Natural killer cell (primary cell): ENCODE data around the gene DGKH. TPM values are rescaled to one million over a fixed set of nuclear protein-coding genes. Genes with fewer than 3 reads are reported as not detected.

Source experiments
- ATAC-seq, 3 donors: fragments of 150-1000 bp in 2 of 3; fragments of 200-7000 bp in 1 of 3; cut with Tn5 transposase; 1 replicate in 1 of 3; 2 replicates in 2 of 3; pipeline ENCODE4 v1.10.0; 2021; ENCODE audit warnings: mild to moderate bottlenecking in 2 of 3, moderate library complexity in 2 of 3
- DNase-seq, 2 donors: peaks; one replicate each; pipeline versions ENCODE4 v3.0.0 to v3.0.0-alpha.2; 2013 to 2021; ENCODE audit warnings: mixed read lengths in 1 of 2
- H3K27ac ChIP-seq: one replicate; pipeline ENCODE4 v1.5.1; 2013; ENCODE audit warnings: mild to moderate bottlenecking, low read length
- H3K27me3 ChIP-seq: one replicate; pipeline ENCODE4 v1.6.1; 2013; ENCODE audit warnings: low read length; ENCODE audit not compliant: control insufficient read depth, insufficient read depth
- H3K36me3 ChIP-seq: one replicate; pipeline ENCODE4 v1.6.1; 2013; ENCODE audit warnings: low read length; ENCODE audit not compliant: control insufficient read depth, insufficient read depth
- H3K4me1 ChIP-seq: one replicate; pipeline ENCODE4 v1.6.1; 2013; ENCODE audit warnings: low read length; ENCODE audit not compliant: control insufficient read depth, insufficient read depth
- H3K4me3 ChIP-seq: one replicate; pipeline ENCODE4 v1.5.1; 2013; ENCODE audit warnings: low read length
- H3K9me3 ChIP-seq: one replicate; pipeline ENCODE4 v1.6.1; 2013; ENCODE audit warnings: low read length; ENCODE audit not compliant: control insufficient read depth, insufficient read depth
- H3K27ac Mint-ChIP-seq, 2 donors: one replicate each; pipeline ENCODE4 v1.8.0; 2022; ENCODE audit warnings: mild to moderate bottlenecking in 2 of 2, mixed read lengths in 2 of 2, moderate library complexity in 1 of 2
- H3K27me3 Mint-ChIP-seq, 2 donors: one replicate each; pipeline ENCODE4 v1.8.0; 2022; ENCODE audit warnings: low read depth in 2 of 2, mixed read lengths in 2 of 2
- H3K36me3 Mint-ChIP-seq: one replicate; pipeline ENCODE4 v1.8.0; 2022; ENCODE audit warnings: mixed read lengths
- H3K4me1 Mint-ChIP-seq, 2 donors: one replicate each; pipeline ENCODE4 v1.8.0; 2022; ENCODE audit warnings: mixed read lengths in 2 of 2
- H3K4me3 Mint-ChIP-seq: one replicate; pipeline ENCODE4 v1.8.0; 2022; ENCODE audit warnings: mild to moderate bottlenecking, moderate library complexity, mixed read lengths
- H3K9me3 Mint-ChIP-seq, 2 donors: one replicate each; pipeline ENCODE4 v1.8.0; 2022; ENCODE audit warnings: mixed read lengths in 2 of 2
- CTCF ChIP-seq: fragments of 200-600 bp; IDR thresholded peaks from one replicate; pipeline ENCODE4 v1.8.0; 2022; ENCODE audit warnings: antibody characterized with exemption
- WGBS: methylation state at CpG from one replicate; pipeline ENCODE4 v1.1.7; 2013; ENCODE audit warnings: missing lambda C conversion rate; ENCODE audit not compliant: insufficient coverage; 5-methylcytosine and 5-hydroxymethylcytosine counted together
- intact Hi-C: fragments of 100-400 bp; cut with micrococcal nuclease; formaldehyde crosslinking; loops from one replicate; pipeline ENCODE4 v1.14.2; 2022
- total RNA-seq, 4 donors: library from RNA; stranded (reverse); fragments of 120-200 nt in 1 of 4; gene quantifications; one replicate each; pipeline versions ENCODE4 v1.2.3 to v1.2.4, GENCODE V29; 2013 to 2022

DGKH gene
- total RNA-seq, 3 donors from 2014 or later (not counting 1 experiment from before 2014, with no cell fraction given), result 1.1 to 3.4 (median 1.2) TPM

GRCh38 chr13:42280537-42280936 lies 232.1 kb downstream of the DGKH start:
- Histone ChIP-seq H3K9me3 (no peaks in the 10 kb centered on the region), H3K4me3 (no peak overlapping the region), H3K27ac (no peak overlapping the region), H3K36me3 (no peaks in the 10 kb centered on the region), H3K4me1 (no peaks in the 10 kb centered on the region), H3K27me3 (no peaks in the 10 kb centered on the region)
- no peak overlapping the region for H3K4me3 Mint-ChIP-seq
- no peak for DNase-seq
- H3K27me3 Mint-ChIP-seq, result no peaks in the 10 kb centered on the region
- TF ChIP-seq CTCF, result no peak
- ATAC-seq, result no peak
- H3K9me3 Mint-ChIP-seq, result no peaks in the 10 kb centered on the region
- peaks cover 3% of the 10 kb centered on the region for H3K36me3 Mint-ChIP-seq
- 95% methylated on average over 2 of the region's 2 CpGs for WGBS
- no peak overlapping the region for H3K27ac Mint-ChIP-seq
- peaks cover 17 to 21% of the 10 kb centered on the region in 2 donors for H3K4me1 Mint-ChIP-seq
- intact Hi-C loops, result no loop called here

GRCh38 chr13:42283574-42283973 lies 235.1 kb downstream of the DGKH start:
- Mint-ChIP-seq H3K4me1 (peaks cover 11 to 24% of the 10 kb centered on the region in 2 donors), H3K9me3 (no peaks in the 10 kb centered on the region), H3K36me3 (peaks cover 12% of the 10 kb centered on the region), H3K27me3 (no peaks in the 10 kb centered on the region), H3K4me3 (no peak overlapping the region), H3K27ac (no peak overlapping the region)
- H3K27ac ChIP-seq, result no peak overlapping the region
- peaks cover 20% of the 10 kb centered on the region for H3K36me3 ChIP-seq
- no peaks in the 10 kb centered on the region for H3K27me3 ChIP-seq
- TF ChIP-seq CTCF, result no peak
- H3K9me3 ChIP-seq, result no peaks in the 10 kb centered on the region
- no peaks in the 10 kb centered on the region for H3K4me1 ChIP-seq
- ATAC-seq (no peak), DNase-seq (no peak)
- intact Hi-C loops, result no loop called here
- 92% methylated on average over 3 of the region's 3 CpGs for WGBS
- H3K4me3 ChIP-seq, result no peak overlapping the region

- intact Hi-C loops, result no loop called here
- Histone ChIP-seq H3K36me3 (peaks cover 25% of the 10 kb centered on the region), H3K27me3 (no peaks in the 10 kb centered on the region), H3K27ac (no peak overlapping the region), H3K9me3 (no peaks in the 10 kb centered on the region), H3K4me1 (no peaks in the 10 kb centered on the region), H3K4me3 (no peak overlapping the region)
- Mint-ChIP-seq H3K27ac (no peak overlapping the region), H3K9me3 (no peaks in the 10 kb centered on the region), H3K4me1 (peaks cover 11 to 25% of the 10 kb centered on the region in 2 donors), H3K27me3 (no peaks in the 10 kb centered on the region), H3K4me3 (no peak overlapping the region), H3K36me3 (peaks cover 17% of the 10 kb centered on the region)
- no peak for DNase-seq
- ATAC-seq, result no peak
- 94% methylated on average over 3 of the region's 3 CpGs for WGBS
- TF ChIP-seq CTCF, result no peak
These were observed 235.6 kb downstream of the DGKH start for GRCh38 chr13:42284068-42284467.

Other genes starting within 250 kb of the DGKH start
- gene VWA8, start 87.5 kb upstream of the DGKH start, total RNA-seq, result 10 to 100 TPM; 21.9 to 27.5 (median 22.6) TPM
- gene AKAP11, start 223.5 kb downstream of the DGKH start, total RNA-seq, result 10 to 100 TPM; 23.6 to 31.9 (median 26.8) TPM